Posterior vena cava (tissue), 2 donors: ENCODE measurements around the gene FOXJ3. TPM values are rescaled to one million over a fixed set of nuclear protein-coding genes. Genes with fewer than 3 reads are reported as not detected.
"Not testable (repeated sequence)": the region's sequence is repeated elsewhere in the genome, so short reads cannot be mapped to it uniquely, and the experiment has no call there.

Experiments used
- DNase-seq: peaks from one replicate; pipeline ENCODE4 v3.0.0-alpha.2; 2020; ENCODE audit warnings: low spot score
- intact Hi-C, 2 donors: fragments of 100-400 bp; cut with DNase I; formaldehyde crosslinking; loops; one replicate each; pipeline versions ENCODE4 v1.14.1 to v1.14.2; 2022 to 2023
- total RNA-seq, 2 donors: library from RNA; stranded (reverse); fragmentation: NEBNext Ultra II Directional; extraction: Animal tissue kit (Norgen Biotek cat#: 25700); gene quantifications; one replicate each; pipeline ENCODE4 v1.2.1, GENCODE V29; 2021
- donor health status: DM: yes; HTN: yes; CAD: no.
- donor health status: DM: yes; HTN: yes; CAD: no.

FOXJ3 gene
- total RNA-seq, 2 donors from 2014 or later = 44.3 to 45.4 TPM

DNA sequence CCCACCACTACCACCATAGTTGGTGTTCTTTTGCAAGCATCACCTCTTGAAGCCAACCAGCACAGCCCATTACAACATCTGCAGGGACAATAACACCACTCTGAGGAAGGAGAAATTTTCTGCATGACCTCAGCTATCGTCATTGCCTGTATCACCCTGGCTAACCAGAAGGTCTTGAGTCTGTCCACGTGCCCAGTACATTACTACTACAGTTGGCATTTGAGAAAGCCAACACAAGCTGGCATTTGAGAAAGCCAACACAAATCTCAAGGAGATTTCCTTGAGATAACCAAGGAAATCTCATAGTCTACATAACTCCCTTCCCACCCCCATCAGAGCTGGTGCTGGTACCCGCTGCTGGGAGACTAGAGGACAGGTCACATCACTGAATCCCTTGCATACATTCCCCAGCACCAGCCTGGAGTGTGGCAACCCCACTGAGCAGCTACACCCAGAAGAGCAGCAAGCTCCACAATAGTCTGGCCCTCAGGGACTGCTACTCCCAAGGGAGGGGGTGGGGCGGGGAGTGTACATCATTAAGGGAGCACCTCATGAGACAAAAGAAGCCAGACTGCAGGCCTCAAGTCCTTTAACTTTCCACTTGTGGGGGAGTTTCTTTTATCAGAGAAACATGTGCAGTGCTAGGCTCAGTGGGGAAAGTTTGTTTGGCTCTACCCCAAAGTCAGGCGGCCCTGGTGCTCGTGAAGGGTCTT, 124.5 kb downstream of the FOXJ3 start:
- intact Hi-C loops = no loop called here
- no peak for DNase-seq

DNA sequence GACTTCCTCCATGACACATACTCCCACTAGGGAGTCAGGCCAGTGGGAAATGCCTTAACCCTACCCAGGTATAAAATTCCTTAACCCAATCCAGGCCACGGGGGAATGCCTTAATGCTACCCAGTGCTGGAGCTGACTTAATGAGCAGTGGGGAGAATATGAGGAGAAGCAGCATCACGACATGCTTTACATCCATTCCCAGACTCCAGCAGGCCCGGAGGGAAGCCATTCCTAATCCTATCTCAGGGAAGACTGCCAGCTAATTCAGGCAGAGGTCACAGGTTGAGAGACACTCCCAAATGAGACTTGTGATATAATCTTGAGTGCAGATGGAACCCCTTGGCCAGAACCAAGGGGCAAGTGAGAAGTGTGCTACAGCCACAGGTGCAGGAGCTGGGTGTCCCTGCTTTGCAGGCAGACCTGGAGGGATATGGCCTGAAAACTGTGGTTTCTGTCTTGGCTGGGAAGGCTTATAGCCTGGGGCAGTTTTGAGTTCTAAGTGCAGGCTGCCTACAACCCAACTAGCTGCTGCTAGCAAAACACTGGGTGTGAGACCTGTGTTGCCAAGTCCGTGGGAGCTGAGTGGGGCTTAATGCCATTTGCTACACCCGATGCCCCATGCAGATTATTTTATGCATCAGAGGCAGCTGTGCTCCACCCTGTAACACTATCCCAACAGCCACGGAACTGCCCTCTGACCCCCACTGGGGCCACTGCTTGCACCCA, 125.3 kb downstream of the FOXJ3 start:
- DNase-seq = no peak
- intact Hi-C loops = no loop called here

- DNase-seq, intact Hi-C loops: not testable (repeated sequence)
Measured at GRCh38 chr1:42206930-42207329, 128.1 kb downstream of the FOXJ3 start.

DNA sequence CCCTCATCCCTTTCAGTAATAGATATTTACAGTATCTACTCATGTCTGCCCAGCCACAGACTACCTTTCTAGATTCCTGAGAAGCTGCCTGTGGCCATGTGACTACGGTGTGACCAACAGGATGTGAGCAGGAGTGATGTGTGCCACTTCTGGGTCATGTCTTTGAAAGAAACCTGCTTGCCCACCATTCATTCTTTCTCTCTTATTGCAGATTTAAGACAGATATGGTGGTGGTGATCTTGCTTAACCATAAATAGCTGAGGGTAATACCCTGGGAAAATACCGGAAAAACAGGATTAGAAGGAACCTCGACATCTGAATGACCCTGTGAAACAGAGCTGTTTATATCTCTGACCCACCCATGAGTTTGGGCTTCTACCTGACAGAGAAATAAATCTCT, 128.9 kb downstream of the FOXJ3 start:
- intact Hi-C loops = no loop called here
- DNase-seq = no peak

- no peak for DNase-seq
- intact Hi-C loops = no loop called here
Measured at GRCh38 chr1:42201986-42202385, 133.0 kb downstream of the FOXJ3 start.

- DNase-seq = no peak
- intact Hi-C loops = no loop called here
Measured at GRCh38 chr1:42198251-42198650, 136.8 kb downstream of the FOXJ3 start.

DNA sequence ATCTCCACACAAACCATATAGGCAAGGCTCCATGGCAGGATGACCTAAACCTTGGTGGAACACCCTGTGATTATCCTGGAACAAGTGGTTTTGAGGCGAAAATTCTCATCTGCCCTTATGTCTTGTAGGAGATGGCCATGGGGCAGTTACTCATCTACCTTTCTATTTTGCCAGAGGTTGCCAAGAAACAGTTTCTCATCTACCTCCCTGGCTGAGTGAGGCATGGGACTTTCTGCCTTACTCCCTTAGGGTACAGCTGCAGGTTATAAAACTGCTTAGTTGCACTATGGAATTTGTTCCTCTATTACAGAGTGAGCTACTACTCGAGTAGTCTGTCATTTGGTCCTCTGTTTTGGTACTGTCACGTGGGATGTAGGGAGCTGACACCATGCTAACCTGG, 139.2 kb downstream of the FOXJ3 start:
- DNase-seq = no peak
- intact Hi-C loops = no loop called here

GRCh38 chr1:42192106-42192505, 142.9 kb downstream of the FOXJ3 start:
- intact Hi-C loops = no loop called here

DNA sequence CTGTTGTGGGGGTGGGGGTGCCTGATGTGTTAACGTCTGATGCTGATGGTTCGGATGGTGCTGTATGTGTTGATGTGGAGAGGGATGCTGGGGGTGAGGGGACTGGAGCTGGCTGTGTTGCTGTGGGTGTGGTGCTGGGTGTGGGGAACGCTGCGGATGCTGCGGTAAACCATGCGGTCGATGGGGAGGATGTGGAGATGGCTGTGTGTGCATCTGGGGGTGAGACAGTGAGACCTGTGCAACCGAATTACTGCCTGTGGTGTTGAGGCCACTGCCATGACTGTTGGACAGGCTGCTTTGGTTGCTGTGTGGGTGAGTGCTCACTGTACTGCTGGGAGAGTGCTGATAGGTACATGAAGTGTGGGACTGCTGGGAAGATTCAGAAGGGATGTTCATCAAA, 143.7 kb downstream of the FOXJ3 start:
- no peak for DNase-seq
- intact Hi-C loops = no loop called here

More at GRCh38 chr1:42192106-42192505, 142.9 kb downstream of the FOXJ3 start:
- DNase-seq = no peak

DNA sequence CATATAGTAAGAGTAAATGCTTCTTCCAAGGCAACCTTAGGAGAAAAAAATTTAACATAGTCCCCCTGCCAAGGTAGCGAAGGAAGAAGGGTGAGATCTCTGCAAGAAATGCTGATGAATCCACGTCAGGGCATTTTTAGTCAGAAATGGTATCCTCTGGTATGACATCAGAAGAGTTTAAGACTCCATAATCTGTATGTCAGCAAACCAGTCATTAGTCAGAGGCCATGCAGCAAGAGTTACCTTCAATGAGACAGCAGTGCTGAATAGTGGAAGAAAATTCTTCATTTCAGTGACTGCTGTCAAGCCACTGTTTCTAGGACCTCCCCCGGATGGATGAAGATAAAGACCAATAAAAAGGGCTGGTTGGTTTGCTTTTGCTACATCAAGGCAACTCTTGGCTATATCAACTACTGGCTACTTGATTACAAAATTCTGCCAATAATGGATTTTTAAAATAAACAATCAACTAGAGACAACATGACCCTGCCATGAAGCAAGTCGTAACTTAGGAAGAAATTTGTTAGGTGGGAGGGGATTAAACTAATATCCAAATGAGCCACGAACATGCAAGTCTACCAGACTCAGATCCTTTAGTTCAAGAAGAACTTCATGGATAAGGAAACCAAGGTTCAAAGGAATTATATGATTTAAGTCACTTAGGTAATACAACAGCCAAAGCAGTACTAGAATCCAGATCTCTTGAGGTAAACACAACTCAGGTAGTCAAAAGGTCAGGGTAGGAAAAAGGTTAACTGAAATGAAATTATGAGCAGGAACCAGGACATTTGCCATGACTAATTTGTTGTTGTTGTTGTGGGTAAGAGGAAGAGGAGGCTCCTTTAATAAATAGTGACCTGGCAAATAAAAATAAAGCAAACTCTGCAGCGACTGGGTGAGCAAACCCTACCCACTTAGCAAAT, 144.8 kb downstream of the FOXJ3 start:
- intact Hi-C loops = no loop called here
- no peak for DNase-seq

- intact Hi-C loops = no loop called here
- no peak for DNase-seq
Measured at GRCh38 chr1:42186152-42186551, 148.9 kb downstream of the FOXJ3 start.

GRCh38 chr1:42184616-42185015, 150.4 kb downstream of the FOXJ3 start:
- DNase-seq = no peak
- intact Hi-C loops = no loop called here

GRCh38 chr1:42183957-42184268, 151.1 kb downstream of the FOXJ3 start:
- intact Hi-C loops = no loop called here
- DNase-seq = no peak

DNA sequence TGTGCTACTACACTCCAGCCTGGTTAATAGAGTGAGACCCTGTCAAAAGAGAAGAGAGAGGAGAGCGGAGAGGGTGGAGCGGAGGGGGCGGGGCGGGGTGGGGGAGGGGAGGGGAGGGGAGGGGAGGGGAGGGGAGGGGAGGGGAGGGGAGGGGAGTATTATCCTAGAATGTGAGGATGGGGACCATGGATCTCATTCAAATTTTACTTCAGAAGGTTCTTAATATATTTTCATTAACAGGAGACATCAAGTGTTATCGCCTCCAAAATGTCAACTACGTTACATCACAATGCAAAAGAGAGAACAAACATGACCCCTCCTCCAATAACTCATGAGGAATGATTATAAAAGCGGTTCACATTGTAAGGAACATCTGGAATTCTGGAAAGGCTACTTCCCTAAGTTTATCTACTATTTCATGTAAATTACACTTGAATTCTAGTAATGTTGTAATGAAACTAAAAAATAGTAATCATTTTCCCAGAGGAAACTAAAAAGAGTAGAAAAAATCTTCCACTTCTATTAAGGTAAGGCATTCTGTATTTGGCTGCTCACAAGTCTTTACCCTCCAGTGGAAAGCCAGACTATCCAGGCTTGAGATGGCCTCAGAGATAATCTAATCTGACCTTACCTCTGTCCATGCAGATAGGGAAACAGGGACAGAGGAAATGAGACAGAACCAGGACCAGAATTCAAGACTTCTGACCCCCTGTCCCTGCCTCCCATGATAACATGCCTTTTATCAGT, 151.7 kb downstream of the FOXJ3 start:
- intact Hi-C loops = no loop called here
- no peak for DNase-seq

GRCh38 chr1:42181687-42182086, 153.3 kb downstream of the FOXJ3 start:
- DNase-seq = no peak
- intact Hi-C loops = no loop called here

- intact Hi-C loops = no loop called here
- no peak for DNase-seq
Measured at GRCh38 chr1:42179900-42180329, 155.1 kb downstream of the FOXJ3 start.

GRCh38 chr1:42179275-42179674, 155.8 kb downstream of the FOXJ3 start:
- intact Hi-C loops = no loop called here
- DNase-seq = no peak

GRCh38 chr1:42178249-42178648, 156.8 kb downstream of the FOXJ3 start:
- intact Hi-C loops = no loop called here
- no peak for DNase-seq

GRCh38 chr1:42177541-42177981, 157.5 kb downstream of the FOXJ3 start:
- DNase-seq = no peak
- intact Hi-C loops = no loop called here
